CD4-positive, alpha-beta memory T cell (primary cell): ENCODE results near the gene MATK. TPM values are rescaled to one million over a fixed set of nuclear protein-coding genes. Genes with fewer than 3 reads are reported as not detected.

Source experiments
- CTCF ChIA-PET: fragments of 350-600 bp; sonication (Branson Sonifier 250); formaldehyde crosslinking; loops from one replicate; lab custom pipeline; 2021; ENCODE audit warnings: inconsistent platforms; ENCODE audit not compliant: partially characterized antibody; lab: Charles Lee
- POLR2A ChIA-PET: fragments of 350-600 bp; sonication (Branson Sonifier 250); formaldehyde crosslinking; loops from one replicate; lab custom pipeline; 2021; ENCODE audit not compliant: partially characterized antibody; lab: Charles Lee
- DNase-seq, 5 donors: peaks; one replicate each; pipeline versions ENCODE4 v3.0.0 to v3.0.0-alpha.2; 2020 to 2022; ENCODE audit warnings: mixed read lengths in 1 of 5
- H3K27ac ChIP-seq: one replicate; pipeline ENCODE4 v1.7.0; 2013; ENCODE audit warnings: low read depth, low read length
- H3K27me3 ChIP-seq: 2 replicates; pipeline ENCODE4 v1.7.0; 2013; ENCODE audit warnings: mild to moderate bottlenecking, low read length, moderate library complexity; ENCODE audit not compliant: insufficient read depth
- H3K36me3 ChIP-seq: 2 replicates; pipeline ENCODE4 v1.7.0; 2013; ENCODE audit warnings: mild to moderate bottlenecking, low read length, moderate library complexity; ENCODE audit not compliant: insufficient read depth
- H3K4me1 ChIP-seq: 2 replicates; pipeline ENCODE4 v1.7.0; 2013; ENCODE audit warnings: mild to moderate bottlenecking, low read length, moderate library complexity; ENCODE audit not compliant: insufficient read depth
- H3K4me3 ChIP-seq, 2 donors: one replicate each; pipeline ENCODE4 v1.7.0; 2013; ENCODE audit warnings: low read length in 2 of 2, mild to moderate bottlenecking in 1 of 2
- H3K9me3 ChIP-seq, 2 donors: one replicate each; pipeline ENCODE4 v1.7.0; 2013; ENCODE audit warnings: low read length in 2 of 2, control low read depth in 1 of 2; ENCODE audit not compliant: control insufficient read depth in 1 of 2
- H3K27ac Mint-ChIP-seq, 7 donors: one replicate each; pipeline ENCODE4 v1.8.0; 2020 to 2021; ENCODE audit warnings: mixed read lengths in 7 of 7, mild to moderate bottlenecking in 6 of 7, inconsistent platforms in 3 of 7, moderate library complexity in 3 of 7
- H3K27me3 Mint-ChIP-seq, 2 donors: one replicate each; pipeline ENCODE4 v1.8.0; 2020 to 2021; ENCODE audit warnings: mixed read lengths in 2 of 2
- H3K36me3 Mint-ChIP-seq, 2 donors: one replicate each; pipeline ENCODE4 v1.8.0; 2020 to 2021; ENCODE audit warnings: mixed read lengths in 2 of 2, inconsistent platforms in 1 of 2, mild to moderate bottlenecking in 1 of 2
- H3K4me1 Mint-ChIP-seq, 4 donors: one replicate each; pipeline ENCODE4 v1.8.0; 2020 to 2021; ENCODE audit warnings: mixed read lengths in 4 of 4, mild to moderate bottlenecking in 1 of 4
- H3K4me3 Mint-ChIP-seq, 8 donors: one replicate each; pipeline ENCODE4 v1.8.0; 2020 to 2021; ENCODE audit warnings: mixed read lengths in 8 of 8, mild to moderate bottlenecking in 7 of 8, moderate library complexity in 6 of 8, inconsistent platforms in 3 of 8
- H3K9me3 Mint-ChIP-seq, 8 donors: one replicate each; pipeline ENCODE4 v1.8.0; 2020 to 2021; ENCODE audit warnings: mixed read lengths in 8 of 8, mild to moderate bottlenecking in 5 of 8, inconsistent platforms in 3 of 8, moderate library complexity in 1 of 8
- intact Hi-C: fragments of 100-400 bp; cut with micrococcal nuclease; formaldehyde crosslinking; loops from one replicate; pipeline ENCODE4 v1.15.1; 2023
- polyA plus RNA-seq, 2 donors: library from polyadenylated mRNA; unstranded; fragments of 300-500 nt; fragmentation: Illumina TruSeq; gene quantifications; one replicate each; pipeline ENCODE4 v1.2.3, GENCODE V29; 2021
- total RNA-seq, 2 experiments: library from RNA; stranded (reverse); gene quantifications; one replicate each; pipeline ENCODE4 v1.2.3, GENCODE V29; 2021

MATK gene
- total and polyA plus RNA-seq, 4 experiments from 2014 or later, result 7.2 to 27.7 (median 14.5) TPM

GRCh38 chr19:3771906-3772455 is 14.2 kb downstream of the MATK start, which contains the start of gene RAX2:
Gene RAX2 (minus strand): TSS chr19:3772228. CDS start chr19:3771742, 486 bp downstream.
- H3K9me3 ChIP-seq, result no peaks in the 10 kb centered on the region
- Mint-ChIP-seq H3K27ac (peak within 1 kb of the TSS in 2 of 7 donors; percentile 49 to 72), H3K4me1 (peaks cover 0 to 2% (median under 1%) of the 10 kb centered on the region in 4 donors), H3K36me3 (peaks cover 8 to 9% of the 10 kb centered on the region in 2 donors), H3K27me3 (no peaks in the 10 kb centered on the region), H3K9me3 (no peaks in the 10 kb centered on the region), H3K4me3 (no peak within 1 kb of the TSS)
- intact Hi-C loops, result no loop called here
- H3K4me3 ChIP-seq, result no peak within 1 kb of the TSS
- no peaks in the 10 kb centered on the region for H3K4me1 ChIP-seq
- H3K27me3 ChIP-seq, result no peaks in the 10 kb centered on the region
- H3K27ac ChIP-seq, result no peak within 1 kb of the TSS
- POLR2A ChIA-PET, result interaction anchor here (0.7 to 1.9 kb wide), 3 partner anchors 9 to 263 kb away, joined by 3 to 5 read pairs (median 3); partner anchors contain the start of gene MRPL54
- peaks cover 8% of the 10 kb centered on the region for H3K36me3 ChIP-seq
- CTCF ChIA-PET, result interaction anchor here (1.9 kb wide), 1 partner anchor 9 kb away, joined by 5 read pairs; the partner anchor contains the start of gene MRPL54
- peak in 1 of 5 donors; percentile 20 for DNase-seq

- intact Hi-C loops, result no loop called here
- H3K4me1 ChIP-seq, result no peaks in the 10 kb centered on the region
- H3K4me3 Mint-ChIP-seq, result no peak overlapping the region
- POLR2A ChIA-PET, result interaction anchor here (0.8 to 1.9 kb wide), 2 partner anchors 8 to 10 kb away, joined by 3 to 5 read pairs; partner anchors contain the start of genes APBA3 and MRPL54
- H3K27ac ChIP-seq, result no peak overlapping the region
- no peak overlapping the region for H3K4me3 ChIP-seq
- no peaks in the 10 kb centered on the region for H3K9me3 ChIP-seq
- no peaks in the 10 kb centered on the region for H3K27me3 ChIP-seq
- no peaks in the 10 kb centered on the region for H3K9me3 Mint-ChIP-seq
- peaks cover 4 to 7% (median 6%) of the 10 kb centered on the region in 4 donors for H3K4me1 Mint-ChIP-seq
- no peaks in the 10 kb centered on the region for H3K27me3 Mint-ChIP-seq
- H3K27ac Mint-ChIP-seq, result peak overlapping the region in 1 of 7 donors; percentile 49
- CTCF ChIA-PET, result interaction anchor here (1.9 kb wide), 1 partner anchor 8 kb away, joined by 5 read pairs; the partner anchor contains the start of gene MRPL54
- H3K36me3 Mint-ChIP-seq, result peaks cover 13 to 14% of the 10 kb centered on the region in 2 donors
- peaks cover 14% of the 10 kb centered on the region for H3K36me3 ChIP-seq
- peak in 1 of 5 donors; percentile 29 for DNase-seq
Measured at GRCh38 chr19:3771000-3771905, 14.9 kb downstream of the MATK start.

- H3K9me3 Mint-ChIP-seq, result no peaks in the 10 kb centered on the region
- Histone ChIP-seq H3K27ac (no peak overlapping the region), H3K27me3 (no peaks in the 10 kb centered on the region), H3K36me3 (peaks cover 14% of the 10 kb centered on the region), H3K9me3 (no peaks in the 10 kb centered on the region), H3K4me3 (no peak overlapping the region), H3K4me1 (no peaks in the 10 kb centered on the region)
- peaks cover 14 to 17% of the 10 kb centered on the region in 2 donors for H3K36me3 Mint-ChIP-seq
- H3K4me1 Mint-ChIP-seq, result peaks cover 4 to 9% (median 7%) of the 10 kb centered on the region in 4 donors
- peak in 1 of 5 donors; percentile 36 for DNase-seq
- no peak overlapping the region for H3K4me3 Mint-ChIP-seq
- peak overlapping the region in 2 of 7 donors; percentile 52 to 65 for H3K27ac Mint-ChIP-seq
- H3K27me3 Mint-ChIP-seq, result no peaks in the 10 kb centered on the region
- intact Hi-C loops, result no loop called here
- POLR2A ChIA-PET, result interaction anchor here (0.8 to 1.9 kb wide), 2 partner anchors 8 to 9 kb away, joined by 3 to 5 read pairs; partner anchors contain the start of genes APBA3 and MRPL54
- CTCF ChIA-PET, result interaction anchor here (1.9 kb wide), 1 partner anchor 8 kb away, joined by 5 read pairs; the partner anchor contains the start of gene MRPL54
Measured at GRCh38 chr19:3770136-3770999, 15.8 kb downstream of the MATK start.

- Mint-ChIP-seq H3K4me1 (peaks cover 4 to 9% (median 7%) of the 10 kb centered on the region in 4 donors), H3K4me3 (no peak overlapping the region), H3K9me3 (no peaks in the 10 kb centered on the region), H3K36me3 (peaks cover 14 to 17% of the 10 kb centered on the region in 2 donors), H3K27me3 (no peaks in the 10 kb centered on the region), H3K27ac (no peak overlapping the region)
- Histone ChIP-seq H3K9me3 (no peaks in the 10 kb centered on the region), H3K36me3 (peaks cover 19% of the 10 kb centered on the region), H3K27me3 (no peaks in the 10 kb centered on the region), H3K4me3 (no peak overlapping the region), H3K27ac (no peak overlapping the region), H3K4me1 (no peaks in the 10 kb centered on the region)
- POLR2A ChIA-PET, result no interaction called here
- intact Hi-C loops, result no loop called here
- DNase-seq, result peak in 1 of 5 donors; percentile 30
- CTCF ChIA-PET, result interaction anchor here (1.2 kb wide), 1 partner anchor 52 kb away, joined by 3 read pairs; no protein-coding TSS in a partner anchor
Measured at GRCh38 chr19:3769494-3769893, 16.7 kb downstream of the MATK start.

GRCh38 chr19:3768748-3769099 is 17.5 kb downstream of the MATK start:
- H3K4me3 Mint-ChIP-seq, result peak overlapping the region in 1 of 8 donors; percentile 25
- peaks cover 14 to 17% of the 10 kb centered on the region in 2 donors for H3K36me3 Mint-ChIP-seq
- no peaks in the 10 kb centered on the region for H3K27me3 Mint-ChIP-seq
- peak overlapping the region in 1 of 7 donors; percentile 24 for H3K27ac Mint-ChIP-seq
- Histone ChIP-seq H3K4me3 (no peak overlapping the region), H3K9me3 (no peaks in the 10 kb centered on the region), H3K27ac (no peak overlapping the region), H3K4me1 (no peaks in the 10 kb centered on the region), H3K27me3 (no peaks in the 10 kb centered on the region), H3K36me3 (peaks cover 19% of the 10 kb centered on the region)
- POLR2A ChIA-PET, result no interaction called here
- intact Hi-C loops, result no loop called here
- CTCF ChIA-PET, result interaction anchor here (1.2 kb wide), 1 partner anchor 53 kb away, joined by 3 read pairs; no protein-coding TSS in a partner anchor
- DNase-seq, result peak in 1 of 5 donors; percentile 7
- H3K4me1 Mint-ChIP-seq, result peaks cover 2 to 9% (median 7%) of the 10 kb centered on the region in 4 donors
- no peaks in the 10 kb centered on the region for H3K9me3 Mint-ChIP-seq

- no peaks in the 10 kb centered on the region for H3K27me3 Mint-ChIP-seq
- ChIA-PET POLR2A (no interaction called here), CTCF (interaction anchor here (0.9 kb wide), 1 partner anchor 20 kb away, joined by 3 read pairs; no protein-coding TSS in a partner anchor)
- no peaks in the 10 kb centered on the region for H3K9me3 ChIP-seq
- no peak overlapping the region for H3K4me3 Mint-ChIP-seq
- peaks cover 3% of the 10 kb centered on the region for H3K4me1 ChIP-seq
- peaks cover 19% of the 10 kb centered on the region for H3K36me3 ChIP-seq
- H3K27ac Mint-ChIP-seq, result peak overlapping the region in 1 of 7 donors; percentile 29
- H3K4me1 Mint-ChIP-seq, result peaks cover 2 to 12% (median 9%) of the 10 kb centered on the region in 4 donors
- H3K27ac ChIP-seq, result no peak overlapping the region
- DNase-seq, result peak in 1 of 5 donors; percentile 35
- H3K36me3 Mint-ChIP-seq, result peaks cover 14 to 19% of the 10 kb centered on the region in 2 donors
- intact Hi-C loops, result no loop called here
- H3K9me3 Mint-ChIP-seq, result no peaks in the 10 kb centered on the region
- H3K27me3 ChIP-seq, result no peaks in the 10 kb centered on the region
- no peak overlapping the region for H3K4me3 ChIP-seq
Measured at GRCh38 chr19:3768015-3768747, 18.0 kb downstream of the MATK start.
